Measurements from ENCODE around the gene SNTN.

Gene SNTN

DNA sequence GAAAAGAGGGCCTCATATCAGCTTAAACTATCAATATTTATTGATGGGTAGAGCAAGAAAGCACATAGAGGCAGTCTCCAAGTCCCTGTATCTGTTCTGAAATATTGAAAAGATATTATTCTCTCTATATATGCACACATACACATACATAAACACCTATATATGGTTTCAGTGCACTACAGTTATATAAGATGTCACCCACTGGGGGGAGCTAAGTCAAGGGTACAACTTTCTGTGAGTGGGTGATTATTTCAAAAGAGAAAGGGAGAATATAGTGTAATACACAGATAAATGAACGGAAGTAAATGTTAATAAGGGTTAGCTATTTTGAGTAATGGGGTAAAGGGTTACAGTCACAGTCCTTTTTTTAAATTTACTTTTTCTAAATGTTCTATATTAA lies 8.8 kb downstream of the SNTN start:
- DNase-seq (ENCODE audit: extremely low read depth, insufficient read length), result no peak
- no peak overlapping the region for H3K4me3 ChIP-seq (replicated peaks; ENCODE audit: low read depth, low read length)
- TF ChIP-seq, protein P1, sequence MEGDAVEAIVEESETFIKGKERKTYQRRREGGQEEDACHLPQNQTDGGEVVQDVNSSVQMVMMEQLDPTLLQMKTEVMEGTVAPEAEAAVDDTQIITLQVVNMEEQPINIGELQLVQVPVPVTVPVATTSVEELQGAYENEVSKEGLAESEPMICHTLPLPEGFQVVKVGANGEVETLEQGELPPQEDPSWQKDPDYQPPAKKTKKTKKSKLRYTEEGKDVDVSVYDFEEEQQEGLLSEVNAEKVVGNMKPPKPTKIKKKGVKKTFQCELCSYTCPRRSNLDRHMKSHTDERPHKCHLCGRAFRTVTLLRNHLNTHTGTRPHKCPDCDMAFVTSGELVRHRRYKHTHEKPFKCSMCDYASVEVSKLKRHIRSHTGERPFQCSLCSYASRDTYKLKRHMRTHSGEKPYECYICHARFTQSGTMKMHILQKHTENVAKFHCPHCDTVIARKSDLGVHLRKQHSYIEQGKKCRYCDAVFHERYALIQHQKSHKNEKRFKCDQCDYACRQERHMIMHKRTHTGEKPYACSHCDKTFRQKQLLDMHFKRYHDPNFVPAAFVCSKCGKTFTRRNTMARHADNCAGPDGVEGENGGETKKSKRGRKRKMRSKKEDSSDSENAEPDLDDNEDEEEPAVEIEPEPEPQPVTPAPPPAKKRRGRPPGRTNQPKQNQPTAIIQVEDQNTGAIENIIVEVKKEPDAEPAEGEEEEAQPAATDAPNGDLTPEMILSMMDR (IDR thresholded peaks at IDR 0.05; ENCODE audit: insufficient read depth, low read length, poor library complexity, severe bottlenecking), result peak; percentile 30
- H3K27me3 ChIP-seq (replicated peaks; ENCODE audit: control insufficient read depth, insufficient read depth, low read length), result no peaks in the 10 kb centered on the region
- no peaks in the 10 kb centered on the region for H3K36me3 ChIP-seq (ENCODE audit: control insufficient read depth, insufficient read depth, low read length)

DNA sequence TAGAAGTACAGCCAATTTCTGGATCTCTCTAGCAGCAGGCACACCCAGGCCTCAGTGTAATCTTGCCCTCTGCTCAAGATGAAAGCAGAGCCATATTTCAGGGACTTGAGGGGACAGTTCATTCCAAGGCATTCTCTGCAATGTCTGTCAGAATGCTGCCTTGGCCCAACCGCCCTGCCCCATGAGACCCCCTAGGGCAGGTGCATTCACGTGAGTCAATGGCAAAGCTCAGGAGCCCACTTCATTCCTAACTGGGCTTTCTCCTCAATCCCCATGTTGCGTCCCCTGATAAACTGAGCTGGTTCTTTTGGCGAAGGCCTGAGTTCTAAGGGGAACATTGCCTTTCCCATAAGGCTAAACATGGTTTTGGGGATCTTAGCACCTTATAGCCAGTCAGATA lies 9.5 kb downstream of the SNTN start:
- TF ChIP-seq, protein P1 (IDR thresholded peaks at IDR 0.05; ENCODE audit: insufficient read depth, low read length, poor library complexity, severe bottlenecking), result no peak
- Histone ChIP-seq H3K4me3 (replicated peaks; ENCODE audit: low read depth, low read length) (no peak overlapping the region), H3K27me3 (replicated peaks; ENCODE audit: control insufficient read depth, insufficient read depth, low read length) (no peaks in the 10 kb centered on the region), H3K36me3 (ENCODE audit: control insufficient read depth, insufficient read depth, low read length) (no peaks in the 10 kb centered on the region)
- no peak for DNase-seq (ENCODE audit: extremely low read depth, insufficient read length)

DNA sequence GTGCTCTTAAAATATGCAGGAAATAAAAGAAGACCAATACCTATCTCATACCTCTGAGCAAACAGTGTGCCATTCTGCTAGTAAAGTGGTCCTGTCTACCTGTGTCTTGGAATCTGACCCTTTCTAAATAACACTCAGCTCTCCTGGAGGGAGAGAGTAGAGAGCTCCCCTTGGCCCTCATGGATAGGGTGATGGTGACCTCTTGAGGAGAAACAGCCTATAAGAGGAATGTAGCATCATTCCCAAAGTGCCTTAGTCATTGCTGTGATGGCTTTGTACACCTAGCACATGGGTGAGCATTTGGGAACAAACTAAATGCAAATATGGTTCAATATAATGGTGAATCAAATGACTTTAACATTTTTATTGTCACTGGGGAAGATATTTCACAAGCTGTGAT lies 10.0 kb downstream of the SNTN start:
- no peaks in the 10 kb centered on the region for H3K36me3 ChIP-seq (ENCODE audit: control insufficient read depth, insufficient read depth, low read length)
- H3K27me3 ChIP-seq (replicated peaks; ENCODE audit: control insufficient read depth, insufficient read depth, low read length), result no peaks in the 10 kb centered on the region
- no peak overlapping the region for H3K4me3 ChIP-seq (replicated peaks; ENCODE audit: low read depth, low read length)
- no peak for DNase-seq (ENCODE audit: extremely low read depth, insufficient read length)
- TF ChIP-seq, protein P1 (IDR thresholded peaks at IDR 0.05; ENCODE audit: insufficient read depth, low read length, poor library complexity, severe bottlenecking), result no peak

DNA sequence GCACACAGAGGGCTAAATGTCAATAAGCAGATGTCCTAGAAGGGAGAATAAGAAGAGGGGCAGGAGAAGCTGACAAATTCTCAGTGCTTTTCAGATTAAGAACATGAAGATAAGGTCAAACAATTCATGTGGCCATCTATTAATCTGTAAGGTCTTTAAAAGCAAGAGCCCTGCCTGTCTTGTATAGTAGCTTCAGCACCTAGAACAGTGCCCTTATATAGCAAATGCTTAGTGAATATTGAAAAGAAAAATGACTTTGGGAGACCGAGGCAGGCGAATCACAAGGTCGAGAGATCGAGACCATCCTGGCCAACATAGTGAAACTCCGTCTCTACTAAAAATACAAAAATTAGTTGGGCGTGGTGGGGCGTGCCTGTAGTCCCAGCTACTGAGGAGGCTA lies 18.1 kb downstream of the SNTN start:
- Histone ChIP-seq H3K27me3 (replicated peaks; ENCODE audit: control insufficient read depth, insufficient read depth, low read length) (no peaks in the 10 kb centered on the region), H3K4me3 (replicated peaks; ENCODE audit: low read depth, low read length) (no peak overlapping the region), H3K36me3 (ENCODE audit: control insufficient read depth, insufficient read depth, low read length) (no peaks in the 10 kb centered on the region)
- TF ChIP-seq, protein P1 (IDR thresholded peaks at IDR 0.05; ENCODE audit: insufficient read depth, low read length, poor library complexity, severe bottlenecking), result no peak
- DNase-seq (ENCODE audit: extremely low read depth, insufficient read length), result no peak

DNA sequence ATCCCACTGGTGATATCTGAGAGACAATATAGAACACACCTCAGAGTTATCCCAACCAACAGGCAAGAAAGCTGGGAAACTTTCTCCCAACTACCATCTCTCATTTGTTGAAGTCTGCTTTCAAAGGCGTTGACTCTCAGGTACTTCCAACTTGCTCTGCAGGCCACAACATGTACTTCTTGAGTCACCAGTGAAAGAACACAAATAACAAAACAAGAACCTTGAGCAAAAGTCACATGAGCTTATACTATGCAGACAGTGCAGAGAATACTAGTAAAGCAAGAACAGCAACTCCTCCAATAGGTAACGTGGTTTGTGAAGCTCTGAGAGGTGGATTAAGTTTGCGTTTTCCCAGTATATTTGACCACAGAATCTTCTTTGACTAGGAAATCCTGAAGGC lies 20.6 kb downstream of the SNTN start:
- Histone ChIP-seq H3K4me3 (replicated peaks; ENCODE audit: low read depth, low read length) (no peak overlapping the region), H3K27me3 (replicated peaks; ENCODE audit: control insufficient read depth, insufficient read depth, low read length) (no peaks in the 10 kb centered on the region), H3K36me3 (ENCODE audit: control insufficient read depth, insufficient read depth, low read length) (no peaks in the 10 kb centered on the region)
- no peak for DNase-seq (ENCODE audit: extremely low read depth, insufficient read length)
- TF ChIP-seq, protein P1 (IDR thresholded peaks at IDR 0.05; ENCODE audit: insufficient read depth, low read length, poor library complexity, severe bottlenecking), result no peak

DNA sequence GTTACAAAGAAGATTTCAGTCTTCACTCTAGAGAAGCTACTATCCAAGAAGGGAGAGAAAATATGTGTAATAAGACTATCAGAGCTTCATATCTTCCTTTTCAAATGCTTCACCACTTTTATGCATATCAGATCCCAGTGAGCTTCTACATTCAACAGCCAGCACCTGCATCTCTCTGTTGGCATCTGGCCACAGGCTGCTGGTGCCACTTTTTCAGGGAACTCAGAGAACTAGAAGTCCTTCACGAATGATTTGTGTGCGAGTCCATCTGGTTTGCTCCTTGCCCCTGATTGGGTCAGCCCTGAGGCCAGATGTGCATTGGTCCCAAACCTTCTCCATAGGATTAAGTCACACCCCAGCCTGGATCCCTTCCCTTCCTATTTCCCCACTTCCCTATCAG lies 22.1 kb downstream of the SNTN start:
- no peaks in the 10 kb centered on the region for H3K27me3 ChIP-seq (replicated peaks; ENCODE audit: control insufficient read depth, insufficient read depth, low read length)
- no peak overlapping the region for H3K4me3 ChIP-seq (replicated peaks; ENCODE audit: low read depth, low read length)
- H3K36me3 ChIP-seq (ENCODE audit: control insufficient read depth, insufficient read depth, low read length), result no peaks in the 10 kb centered on the region
- DNase-seq (ENCODE audit: extremely low read depth, insufficient read length), result no peak
- TF ChIP-seq, protein P1 (IDR thresholded peaks at IDR 0.05; ENCODE audit: insufficient read depth, low read length, poor library complexity, severe bottlenecking), result no peak

Measured in GM06990 (cell line).